ENCODE data around the gene TRAPPC8.

DNA sequence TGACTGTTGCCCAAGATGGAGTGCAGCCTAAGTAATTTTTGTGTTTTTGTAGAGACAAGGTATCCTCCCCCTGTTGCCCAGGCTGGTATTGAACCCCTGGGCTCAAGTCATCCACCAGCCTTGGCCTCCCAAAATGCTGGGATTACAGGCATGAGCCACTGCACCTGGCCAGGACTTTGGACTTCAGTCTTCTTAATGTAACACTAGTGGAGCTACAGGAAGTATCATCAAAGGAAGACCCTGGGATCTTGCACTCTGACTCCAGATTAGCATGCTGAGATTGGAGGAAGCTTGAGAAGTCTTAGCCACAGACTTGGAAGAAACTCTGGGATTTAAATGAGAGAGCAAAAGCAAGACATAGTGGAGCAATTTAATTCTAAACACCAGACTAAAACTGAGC is 37.9 kb upstream of the TRAPPC8 start:
- no peak for TF ChIP-seq CTCF (IDR thresholded peaks at IDR 0.05)
- TF ChIP-seq POLR2A (IDR thresholded peaks at IDR 0.05) = no peak

Data from Peyer's patch (tissue), 4 donors.